22Rv1 (cell line): ENCODE data around the gene YAE1.

Experiments used
- CTCF ChIP-seq: fragments of 450-650 bp; IDR thresholded peaks from 2 replicates; pipeline ENCODE4 v1.5.1; 2017; ENCODE audit warnings: mild to moderate bottlenecking
- ZFX ChIP-seq: fragments of 450-650 bp; IDR thresholded peaks from 2 replicates; pipeline ENCODE4 v1.6.1; 2017; ENCODE audit warnings: antibody characterized with exemption, borderline replicate concordance

- TF ChIP-seq CTCF, result no peak
- TF ChIP-seq ZFX, result no peak
Measured at GRCh38 chr7:39609113-39609934, 43.1 kb downstream of the YAE1 start.
